NCI-H82 (cell line): ENCODE data around the gene POT1.
A peak's percentile ranks its signal among the peaks of the same experiment; 100 is the strongest.

Source experiments
- DNase-seq: peaks from one replicate; lab custom pipeline; 2025; lab: John Stamatoyannopoulos, UW

Gene POT1

GRCh38 chr7:124912972-124913371 is 16.7 kb downstream of the POT1 start:
- no peak for DNase-seq

GRCh38 chr7:124909808-124910207 is 19.8 kb downstream of the POT1 start:
- DNase-seq: no peak

GRCh38 chr7:124908259-124908658 is 21.4 kb downstream of the POT1 start:
- DNase-seq: no peak

DNA sequence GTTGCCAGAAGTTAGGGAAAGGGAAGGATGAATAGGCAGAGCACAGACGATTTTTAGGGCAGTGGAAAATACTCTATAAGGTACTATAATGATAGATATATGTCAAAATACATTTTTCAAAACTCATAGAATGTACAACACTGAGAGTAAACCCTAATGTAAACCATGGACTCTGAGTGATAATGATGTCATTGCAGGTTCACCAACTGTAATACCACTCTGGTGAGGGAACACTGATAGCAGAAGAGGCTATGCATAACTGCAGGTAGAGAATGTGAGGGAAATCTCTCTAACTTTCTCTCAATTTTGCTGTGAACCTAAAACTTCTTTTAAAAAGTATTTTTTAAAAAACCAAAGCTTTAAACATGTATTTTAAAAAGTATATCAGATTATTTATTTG is 22.1 kb downstream of the POT1 start:
- no peak for DNase-seq

DNA sequence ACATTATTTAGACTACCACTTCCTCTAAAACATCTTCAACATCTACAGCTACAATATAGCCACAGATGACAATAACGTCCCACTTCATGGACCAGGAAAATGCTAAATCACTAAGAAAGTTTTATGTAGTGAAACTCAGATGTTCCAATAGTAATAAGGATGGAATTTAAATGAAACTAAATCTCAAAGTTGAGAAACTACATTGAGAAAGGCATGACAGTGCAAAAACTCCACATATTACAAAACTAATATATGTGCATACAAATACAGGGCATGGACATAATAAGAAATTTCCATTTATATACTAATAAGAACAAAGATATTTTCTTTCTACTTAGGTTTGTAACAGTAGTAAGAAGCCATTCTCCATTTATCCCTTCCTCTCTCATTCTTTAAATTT is 31.1 kb downstream of the POT1 start:
- DNase-seq: no peak

- DNase-seq: no peak
These were observed 33.6 kb downstream of the POT1 start for GRCh38 chr7:124896001-124896400.

DNA sequence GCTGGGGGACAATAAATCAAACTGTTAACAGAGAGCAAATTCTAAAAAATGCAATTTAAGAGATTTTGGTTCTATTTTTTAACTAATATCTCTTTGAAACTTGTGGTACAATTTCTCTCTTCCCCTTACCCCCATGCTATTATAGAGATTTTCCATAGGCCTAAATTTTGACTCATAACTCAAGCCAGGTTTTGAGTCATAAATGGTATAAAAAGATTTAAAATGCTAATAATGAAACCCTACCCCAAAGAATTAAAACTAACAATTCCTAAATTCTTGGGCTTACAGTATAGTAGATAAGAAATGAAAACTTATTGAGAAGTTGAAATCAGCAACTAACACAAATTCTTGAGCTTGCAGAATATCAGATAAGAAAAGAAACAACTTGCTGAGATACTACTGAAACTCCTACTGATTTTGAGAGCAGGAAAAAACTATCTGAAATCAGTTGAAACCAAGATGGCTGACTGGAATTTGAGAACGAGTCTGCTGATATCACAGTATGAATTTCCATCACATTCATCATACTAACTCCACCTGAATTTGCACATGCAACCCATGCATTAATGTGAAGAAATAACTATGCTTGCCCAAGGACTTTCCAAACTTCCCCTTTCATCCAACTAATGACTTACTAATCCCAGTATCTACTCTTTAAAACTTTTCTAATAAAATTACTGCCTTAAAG is 36.3 kb downstream of the POT1 start:
- no peak for DNase-seq

DNA sequence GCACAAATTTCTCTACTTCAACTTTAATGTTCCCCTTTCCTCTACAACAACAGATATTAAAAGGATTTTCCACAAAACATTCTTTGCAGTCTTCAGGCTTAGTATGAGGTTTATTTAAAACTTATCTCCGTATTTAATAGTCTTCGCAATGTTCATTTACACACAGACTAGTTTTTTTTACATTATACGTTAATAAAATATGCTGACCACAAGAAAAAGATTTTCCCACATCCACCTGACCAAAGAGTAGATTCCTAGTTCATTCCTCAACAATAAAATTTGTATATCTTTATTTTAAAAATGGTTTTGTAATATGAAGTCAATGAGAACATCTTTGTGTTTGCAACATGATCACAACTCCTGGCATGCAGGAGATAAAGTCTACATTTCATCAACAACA is 42.4 kb downstream of the POT1 start:
- no peak for DNase-seq

GRCh38 chr7:124881981-124882380 is 47.6 kb downstream of the POT1 start:
- DNase-seq: no peak

DNA sequence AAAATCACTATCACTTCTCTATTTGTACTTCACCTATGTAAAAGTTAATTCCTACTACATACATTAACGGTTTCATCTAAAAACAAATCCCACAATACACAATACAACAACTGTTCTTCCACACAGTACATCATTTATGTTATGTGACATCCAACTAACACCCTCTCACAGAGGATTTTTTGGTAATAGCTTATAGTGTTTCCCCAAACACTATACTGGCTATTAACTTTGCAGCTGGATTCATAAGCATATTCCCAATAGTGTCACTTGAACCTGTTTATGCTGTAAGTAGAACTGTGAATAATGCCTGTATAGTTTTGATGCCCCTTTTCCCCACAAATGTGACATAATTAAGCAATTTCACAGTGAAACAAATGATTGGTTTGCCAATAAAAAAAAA is 49.9 kb downstream of the POT1 start:
- no peak for DNase-seq

DNA sequence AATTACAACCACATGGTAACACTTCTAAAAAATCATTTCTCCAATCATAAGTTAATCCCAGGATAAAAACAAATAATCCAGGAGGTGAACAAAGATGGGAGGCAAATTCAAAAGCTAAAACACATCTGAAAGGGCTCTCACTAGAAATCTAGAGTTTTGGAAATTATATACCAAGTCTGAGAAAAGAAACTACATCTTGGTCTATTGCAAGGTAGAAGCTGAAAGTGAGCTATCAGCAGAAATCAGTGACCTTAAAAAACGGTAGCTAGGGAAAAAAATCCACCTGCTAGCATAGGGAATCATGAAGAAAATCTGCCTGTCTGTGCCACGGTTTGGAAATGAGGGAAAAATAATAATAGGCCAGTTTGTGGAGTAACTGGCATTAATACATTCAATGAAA is 50.5 kb downstream of the POT1 start:
- no peak for DNase-seq

GRCh38 chr7:124874644-124875163 is 54.9 kb downstream of the POT1 start:
- no peak for DNase-seq

DNA sequence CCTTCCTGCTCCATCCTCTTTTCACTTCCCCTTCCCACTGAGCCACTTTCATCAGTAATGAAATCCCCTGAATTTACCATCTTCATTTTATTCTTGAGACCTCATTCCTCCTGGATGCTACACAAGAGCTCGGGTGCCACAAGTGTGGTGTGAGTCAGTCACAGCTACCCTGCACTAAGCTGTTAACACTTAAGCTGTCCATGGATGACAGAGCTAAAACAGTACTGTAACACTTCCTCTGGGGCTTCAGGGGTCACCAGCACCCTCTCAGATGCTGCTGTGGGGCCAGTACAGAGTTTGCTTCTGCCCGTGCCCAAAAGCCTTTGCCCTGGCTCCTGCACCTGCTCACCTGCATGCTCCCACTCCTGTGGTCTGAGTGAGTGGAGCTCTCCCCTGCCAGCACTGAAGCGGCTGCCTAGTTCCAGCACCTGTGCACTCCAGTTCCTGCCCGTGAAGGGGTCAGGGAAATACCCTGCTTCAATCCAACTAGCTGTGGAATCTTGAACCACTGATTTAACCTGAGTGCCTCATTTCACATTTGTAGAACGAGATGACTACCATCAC is 71.9 kb downstream of the POT1 start:
- no peak for DNase-seq

- peak; percentile 59 for DNase-seq
These were observed 73.2 kb downstream of the POT1 start for GRCh38 chr7:124856299-124856888.

DNA sequence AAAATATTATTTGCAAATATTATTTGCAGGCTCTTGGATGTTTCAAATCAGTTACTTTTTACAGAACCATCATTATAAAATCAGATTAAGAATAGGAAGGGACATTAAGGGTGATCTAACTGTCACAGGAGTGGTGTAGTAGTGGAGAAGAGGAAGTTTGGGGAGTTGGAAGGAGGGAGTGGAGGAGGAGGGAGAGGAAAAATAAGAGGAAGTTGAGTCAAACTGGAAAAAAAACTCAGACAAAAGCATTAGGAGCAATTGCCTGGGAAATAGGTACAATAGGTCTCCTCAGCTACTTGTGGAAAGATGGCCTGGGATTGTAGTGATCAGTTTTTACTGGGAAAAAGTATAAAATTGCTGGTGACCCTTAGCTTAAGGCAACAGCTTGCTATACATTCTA is 86.3 kb downstream of the POT1 start:
- DNase-seq: no peak

DNA sequence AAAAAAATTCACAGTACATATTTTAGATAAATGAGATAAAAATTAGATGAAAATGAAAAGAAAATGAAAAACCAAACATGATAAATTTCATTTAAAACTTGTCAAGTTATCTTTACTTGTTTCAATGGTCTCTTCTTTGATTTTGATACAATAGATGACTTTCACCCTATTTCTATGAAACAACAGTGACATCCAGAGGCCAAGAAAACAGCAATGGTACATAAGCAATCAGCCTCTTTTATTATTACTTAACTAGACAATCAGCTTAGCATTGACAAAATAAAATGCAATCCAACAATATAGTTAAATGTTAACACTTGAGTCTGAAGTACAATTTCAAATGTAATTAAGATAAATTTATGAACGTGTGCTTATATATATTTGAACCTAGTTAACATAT is 89.2 kb downstream of the POT1 start:
- DNase-seq: peak; percentile 32

GRCh38 chr7:124839687-124840086 is 89.9 kb downstream of the POT1 start:
- no peak for DNase-seq

- no peak for DNase-seq
These were observed 93.5 kb downstream of the POT1 start for GRCh38 chr7:124836173-124836572.

- DNase-seq: no peak
These were observed 110.8 kb downstream of the POT1 start for GRCh38 chr7:124818807-124819206.

GRCh38 chr7:124813994-124814798 is 115.4 kb downstream of the POT1 start:
- DNase-seq: no peak

GRCh38 chr7:124812764-124813163 is 116.9 kb downstream of the POT1 start:
- no peak for DNase-seq

GRCh38 chr7:124811341-124811740 is 118.3 kb downstream of the POT1 start:
- no peak for DNase-seq

GRCh38 chr7:124810605-124811004 is 119.0 kb downstream of the POT1 start:
- DNase-seq: no peak
